A673 (cell line): Measurements from ENCODE around the gene GRIN3B. TPM values are rescaled to one million over a fixed set of nuclear protein-coding genes. Genes with fewer than 3 reads are reported as not detected.

Source experiments
- BruUV-seq: library from RNA; stranded (reverse); fragments of 400-500 nt; replicated peaks from 2 replicates; lab custom pipeline; 2021; lab: Mats Ljungman, UMichigan
- CTCF ChIA-PET: fragments of 300-600 bp; sonication (Branson Sonifier 250); formaldehyde crosslinking; loops from one replicate; lab custom pipeline; 2022; ENCODE audit warnings: antibody characterized with exemption; lab: Charles Lee
- POLR2A ChIA-PET: fragments of 300-600 bp; sonication (Branson Sonifier 250); formaldehyde crosslinking; loops from one replicate; lab custom pipeline; 2022; ENCODE audit warnings: antibody characterized with exemption; ENCODE audit not compliant: low non-redundant PET; lab: Charles Lee
- DNase-seq: peaks from one replicate; pipeline ENCODE4 v3.0.0-alpha.2; 2015; ENCODE audit warnings: low spot score
- H3K27ac ChIP-seq: fragments of 200-600 bp; sonication (generic); 2 replicates; pipeline ENCODE4 v1.5.1; 2016; ENCODE audit warnings: mixed run types, low read depth, mild to moderate bottlenecking, mixed read lengths, antibody characterized with exemption, low read length; ENCODE audit not compliant: poor library complexity, severe bottlenecking
- H3K27me3 ChIP-seq: fragments of 200-600 bp; sonication (generic); replicated peaks from 2 replicates; pipeline ENCODE4 v1.6.1; 2017; ENCODE audit warnings: mixed run types, low read depth, mild to moderate bottlenecking, mixed read lengths, antibody characterized with exemption, low read length; ENCODE audit not compliant: insufficient read depth, poor library complexity
- H3K36me3 ChIP-seq: fragments of 200-600 bp; sonication (generic); 2 replicates; pipeline ENCODE4 v1.6.1; 2016; ENCODE audit warnings: mixed run types, mild to moderate bottlenecking, mixed read lengths, antibody characterized with exemption, low read length; ENCODE audit not compliant: insufficient read depth, poor library complexity, severe bottlenecking
- H3K4me1 ChIP-seq: fragments of 200-600 bp; sonication (generic); 2 replicates; pipeline ENCODE4 v1.6.1; 2017; ENCODE audit warnings: mixed run types, mild to moderate bottlenecking, mixed read lengths, antibody characterized with exemption, low read length; ENCODE audit not compliant: insufficient read depth, poor library complexity, severe bottlenecking
- H3K4me3 ChIP-seq: fragments of 200-600 bp; sonication (generic); 2 replicates; pipeline ENCODE4 v1.5.1; 2016; ENCODE audit warnings: low read depth, mixed run types, mild to moderate bottlenecking, mixed read lengths, low read length; ENCODE audit not compliant: poor library complexity, severe bottlenecking
- H3K9me3 ChIP-seq: fragments of 200-600 bp; sonication (generic); 2 replicates; pipeline ENCODE4 v1.6.1; 2016; ENCODE audit warnings: mixed run types, low read depth, mild to moderate bottlenecking, mixed read lengths, antibody characterized with exemption, low read length; ENCODE audit not compliant: poor library complexity, severe bottlenecking
- CTCF ChIP-seq: fragments of 300-800, 200-600 bp; sonication (generic); conservative IDR thresholded peaks from 2 replicates; pipeline ENCODE4 v1.5.1; 2017; ENCODE audit warnings: low read depth, mild to moderate bottlenecking, antibody characterized with exemption, low read length, moderate library complexity, mixed read lengths
- EZH2 ChIP-seq: fragments of 200-600 bp; sonication (generic); IDR thresholded peaks from 2 replicates; pipeline ENCODE4 v1.6.1; 2017; ENCODE audit warnings: borderline replicate concordance, low read depth, mild to moderate bottlenecking, mixed read lengths, antibody characterized with exemption, low read length; ENCODE audit not compliant: poor library complexity, severe bottlenecking
- intact Hi-C: fragments of 100-400 bp; cut with micrococcal nuclease; formaldehyde crosslinking; loops from one replicate; pipeline ENCODE4 v1.10.0; 2022; ENCODE audit not compliant: unreplicated experiment
- total RNA-seq: library from RNA; stranded (reverse); gene quantifications from 2 replicates; pipeline ENCODE4 v1.2.3, GENCODE V29; 2021

GRIN3B gene
- total RNA-seq, 1 experiment from 2014 or later, result not detected

- TF ChIP-seq CTCF (no peak), EZH2 (no peak)
- DNase-seq, result no peak
- H3K4me3 ChIP-seq, result no peak overlapping the region
- no peak overlapping the region for H3K27ac ChIP-seq
- no peaks in the 10 kb centered on the region for H3K27me3 ChIP-seq
- ChIA-PET POLR2A (interaction anchor here (0.6 kb wide), 1 partner anchor 121 kb away, joined by 9 read pairs; no protein-coding TSS in a partner anchor), CTCF (no interaction called here)
- H3K9me3 ChIP-seq, result no peaks in the 10 kb centered on the region
- peaks cover 29% of the 10 kb centered on the region for H3K36me3 ChIP-seq
- no TSS peak for BruUV-seq
- intact Hi-C loops, result no loop called here
- H3K4me1 ChIP-seq, result peaks cover 7% of the 10 kb centered on the region
These were observed 12.1 kb upstream of the GRIN3B start for GRCh38 chr19:988081-988480.

GRCh38 chr19:988510-988909 lies 11.7 kb upstream of the GRIN3B start:
- POLR2A ChIA-PET, result no interaction called here

GRCh38 chr19:989381-990081 lies 10.7 kb upstream of the GRIN3B start:
- Histone ChIP-seq H3K9me3 (no peaks in the 10 kb centered on the region), H3K36me3 (peaks cover 35% of the 10 kb centered on the region), H3K4me1 (peaks cover 7% of the 10 kb centered on the region), H3K27me3 (no peaks in the 10 kb centered on the region), H3K27ac (no peak overlapping the region), H3K4me3 (no peak overlapping the region)
- no peak for DNase-seq
- no TSS peak for BruUV-seq
- intact Hi-C loops, result no loop called here
- no peak for TF ChIP-seq EZH2
- TF ChIP-seq CTCF, result no peak; the same call in 1 of the 2 replicates
- CTCF ChIA-PET, result no interaction called here
- POLR2A ChIA-PET, result no interaction called here

More at GRCh38 chr19:988510-988909, 11.7 kb upstream of the GRIN3B start:
- H3K9me3 ChIP-seq, result no peaks in the 10 kb centered on the region
- no TSS peak for BruUV-seq
- CTCF ChIA-PET, result no interaction called here
- peaks cover 32% of the 10 kb centered on the region for H3K36me3 ChIP-seq
- TF ChIP-seq EZH2 (no peak), CTCF (no peak)
- intact Hi-C loops, result no loop called here
- H3K4me1 ChIP-seq, result peaks cover 7% of the 10 kb centered on the region
- H3K4me3 ChIP-seq, result no peak overlapping the region
- no peak for DNase-seq
- H3K27me3 ChIP-seq, result no peaks in the 10 kb centered on the region
- no peak overlapping the region for H3K27ac ChIP-seq
